WTC11 (cell line): ENCODE measurements around the gene CXCL8. TPM values are rescaled to one million over a fixed set of nuclear protein-coding genes. Genes with fewer than 3 reads are reported as not detected.

Experiments
- ATAC-seq: fragments of 200-7000 bp; cut with Tn5 transposase; 2 replicates; pipeline ENCODE4 v1.10.0; 2021; ENCODE audit warnings: mild to moderate bottlenecking, moderate library complexity
- CTCF ChIA-PET: fragments of 300-600 bp; sonication (Branson Sonifier 250); formaldehyde crosslinking; loops from one replicate; lab custom pipeline; 2021; ENCODE audit warnings: antibody characterized with exemption; lab: Charles Lee
- POLR2A ChIA-PET: fragments of 350-600 bp; sonication (Branson Sonifier 250); formaldehyde crosslinking; loops from one replicate; lab custom pipeline; 2021; ENCODE audit warnings: antibody characterized with exemption; lab: Charles Lee
- DNase-seq: peaks from one replicate; pipeline ENCODE4 v3.0.0; 2021; ENCODE audit warnings: low spot score
- H3K27ac Mint-ChIP-seq: 2 replicates; pipeline ENCODE4 v1.8.0; 2021; ENCODE audit warnings: mixed read lengths
- H3K27me3 Mint-ChIP-seq: 2 replicates; pipeline ENCODE4 v1.8.0; 2021; ENCODE audit warnings: low read depth, mild to moderate bottlenecking, moderate library complexity, mixed read lengths
- H3K36me3 Mint-ChIP-seq: 2 replicates; pipeline ENCODE4 v1.8.0; 2021; ENCODE audit warnings: mixed read lengths
- H3K4me1 Mint-ChIP-seq: 2 replicates; pipeline ENCODE4 v1.8.0; 2022; ENCODE audit warnings: mixed read lengths
- H3K4me3 Mint-ChIP-seq: 2 replicates; pipeline ENCODE4 v1.8.0; 2021; ENCODE audit warnings: mild to moderate bottlenecking, moderate library complexity, mixed read lengths
- H3K9me3 Mint-ChIP-seq: 2 replicates; pipeline ENCODE4 v1.8.0; 2021; ENCODE audit warnings: mixed read lengths
- EMX1 ChIP-seq: fragments of 250-450 bp; sonication (Bioruptor Pico); IDR thresholded peaks from 2 replicates; pipeline ENCODE4 v1.8.0; 2021; ENCODE audit warnings: mild to moderate bottlenecking
- ESRRA ChIP-seq: sonication (generic); formaldehyde crosslinking; IDR thresholded peaks from 2 replicates; pipeline ENCODE4 v1.8.1; 2022; ENCODE audit warnings: mild to moderate bottlenecking, missing genetic modification reagents, borderline replicate concordance
- HMGA2 ChIP-seq: fragments of 250-450 bp; sonication (Bioruptor Pico); IDR thresholded peaks from 2 replicates; pipeline ENCODE4 v1.4.0; 2021; ENCODE audit warnings: mild to moderate bottlenecking, moderate library complexity
- IRF2 ChIP-seq: sonication (generic); formaldehyde crosslinking; IDR thresholded peaks from 2 replicates; pipeline ENCODE4 v1.8.0; 2022; ENCODE audit warnings: low read depth, missing genetic modification reagents, borderline replicate concordance
- NR3C1 ChIP-seq: sonication (generic); formaldehyde crosslinking; conservative IDR thresholded peaks from 2 replicates; pipeline ENCODE4 v1.8.1; 2023; ENCODE audit warnings: low read depth, mild to moderate bottlenecking, missing genetic modification reagents
- PRDM15 ChIP-seq: sonication (generic); formaldehyde crosslinking; IDR thresholded peaks from 2 replicates; pipeline ENCODE4 v1.8.0; 2022; ENCODE audit warnings: missing genetic modification reagents
- RELA ChIP-seq: sonication (generic); formaldehyde crosslinking; IDR thresholded peaks from 2 replicates; pipeline ENCODE4 v1.8.1; 2022; ENCODE audit warnings: missing genetic modification reagents, mild to moderate bottlenecking, borderline replicate concordance
- TEAD1 ChIP-seq: sonication (generic); formaldehyde crosslinking; IDR thresholded peaks from 2 replicates; pipeline ENCODE4 v1.8.0; 2022; ENCODE audit warnings: mild to moderate bottlenecking, missing genetic modification reagents
- ZNF281 ChIP-seq: sonication (generic); formaldehyde crosslinking; IDR thresholded peaks from 2 replicates; pipeline ENCODE4 v1.8.0; 2023; ENCODE audit warnings: mild to moderate bottlenecking, missing genetic modification reagents
- ZNF317 ChIP-seq: sonication (generic); formaldehyde crosslinking; IDR thresholded peaks from 2 replicates; pipeline ENCODE4 v1.8.1; 2023; ENCODE audit warnings: low read depth, mild to moderate bottlenecking, moderate library complexity, missing genetic modification reagents, borderline replicate concordance
- total RNA-seq: library from RNA; stranded (reverse); gene quantifications from 3 replicates; pipeline ENCODE4 v1.2.3, GENCODE V29; 2021
- TF ChIP-seq, protein P1 (sequence below): sonication (generic); formaldehyde crosslinking; IDR thresholded peaks from 2 replicates; pipeline ENCODE4 v1.8.0; 2022; ENCODE audit warnings: mild to moderate bottlenecking, missing genetic modification reagents
- TF ChIP-seq, protein P2 (sequence below): sonication (generic); formaldehyde crosslinking; IDR thresholded peaks from 2 replicates; pipeline ENCODE4 v1.8.0; 2022; ENCODE audit warnings: mild to moderate bottlenecking, missing genetic modification reagents
- TF ChIP-seq, protein P3 (sequence below): fragments of 250-450 bp; sonication (Bioruptor Pico); conservative IDR thresholded peaks from 2 replicates; pipeline ENCODE4 v1.9.0; 2021; ENCODE audit warnings: mild to moderate bottlenecking
- TF ChIP-seq, protein P4 (sequence below): sonication (generic); formaldehyde crosslinking; IDR thresholded peaks from 2 replicates; pipeline ENCODE4 v1.8.1; 2023; ENCODE audit warnings: mild to moderate bottlenecking, moderate library complexity, missing genetic modification reagents
- TF ChIP-seq, protein P5 (sequence below): fragments of 250-450 bp; sonication (Bioruptor Pico); IDR thresholded peaks from 2 replicates; pipeline ENCODE4 v1.9.0; 2021; ENCODE audit warnings: mild to moderate bottlenecking
- TF ChIP-seq, protein P6 (sequence below): sonication (generic); formaldehyde crosslinking; IDR thresholded peaks from 2 replicates; pipeline ENCODE4 v1.8.0; 2023; ENCODE audit warnings: missing genetic modification reagents
- TF ChIP-seq, protein P7 (sequence below): fragments of 250-450 bp; sonication (Bioruptor Pico); IDR thresholded peaks from 2 replicates; pipeline ENCODE4 v1.9.0; 2021; ENCODE audit warnings: mild to moderate bottlenecking

The CXCL8 gene
- total RNA-seq, 1 experiment from 2014 or later = not detected

DNA sequence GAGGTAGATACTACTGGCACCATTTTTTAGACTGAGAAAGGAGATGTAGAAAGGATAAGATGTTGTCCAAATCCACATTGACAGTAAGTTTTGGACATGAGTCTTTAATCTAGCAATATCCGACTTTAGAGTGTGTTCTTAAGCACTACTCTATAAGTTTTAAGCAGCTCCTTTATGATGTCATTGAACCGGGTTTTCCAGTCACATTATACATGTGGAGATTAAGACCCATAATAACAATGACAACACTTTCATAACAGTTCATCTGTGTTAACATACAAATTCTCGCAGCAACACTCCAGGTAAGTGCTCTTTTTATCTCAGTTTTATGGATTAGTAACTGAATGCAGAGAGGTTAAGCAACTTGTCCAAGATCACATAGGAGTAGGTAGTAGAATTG is 30.3 kb upstream of the CXCL8 start:
- POLR2A ChIA-PET = no interaction called here
- no peak for DNase-seq
- TF ChIP-seq RELA (CRISPR knock-in tag) (no peak), TEAD1 (no peak), ZNF317 (CRISPR knock-in tag) (no peak), IRF2 (CRISPR knock-in tag) (no peak), ZNF281 (CRISPR knock-in tag) (no peak), ESRRA (CRISPR knock-in tag) (no peak), HMGA2 (CRISPR knock-in tag) (no peak), EMX1 (CRISPR knock-in tag) (no peak), PRDM15 (CRISPR knock-in tag) (no peak), NR3C1 (CRISPR knock-in tag) (no peak)
- TF ChIP-seq, protein P1, sequence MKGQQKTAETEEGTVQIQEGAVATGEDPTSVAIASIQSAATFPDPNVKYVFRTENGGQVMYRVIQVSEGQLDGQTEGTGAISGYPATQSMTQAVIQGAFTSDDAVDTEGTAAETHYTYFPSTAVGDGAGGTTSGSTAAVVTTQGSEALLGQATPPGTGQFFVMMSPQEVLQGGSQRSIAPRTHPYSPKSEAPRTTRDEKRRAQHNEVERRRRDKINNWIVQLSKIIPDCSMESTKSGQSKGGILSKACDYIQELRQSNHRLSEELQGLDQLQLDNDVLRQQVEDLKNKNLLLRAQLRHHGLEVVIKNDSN (CRISPR knock-in tag) = no peak
- TF ChIP-seq, protein P2, sequence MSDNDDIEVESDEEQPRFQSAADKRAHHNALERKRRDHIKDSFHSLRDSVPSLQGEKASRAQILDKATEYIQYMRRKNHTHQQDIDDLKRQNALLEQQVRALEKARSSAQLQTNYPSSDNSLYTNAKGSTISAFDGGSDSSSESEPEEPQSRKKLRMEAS (CRISPR knock-in tag) = no peak
- TF ChIP-seq, protein P3, sequence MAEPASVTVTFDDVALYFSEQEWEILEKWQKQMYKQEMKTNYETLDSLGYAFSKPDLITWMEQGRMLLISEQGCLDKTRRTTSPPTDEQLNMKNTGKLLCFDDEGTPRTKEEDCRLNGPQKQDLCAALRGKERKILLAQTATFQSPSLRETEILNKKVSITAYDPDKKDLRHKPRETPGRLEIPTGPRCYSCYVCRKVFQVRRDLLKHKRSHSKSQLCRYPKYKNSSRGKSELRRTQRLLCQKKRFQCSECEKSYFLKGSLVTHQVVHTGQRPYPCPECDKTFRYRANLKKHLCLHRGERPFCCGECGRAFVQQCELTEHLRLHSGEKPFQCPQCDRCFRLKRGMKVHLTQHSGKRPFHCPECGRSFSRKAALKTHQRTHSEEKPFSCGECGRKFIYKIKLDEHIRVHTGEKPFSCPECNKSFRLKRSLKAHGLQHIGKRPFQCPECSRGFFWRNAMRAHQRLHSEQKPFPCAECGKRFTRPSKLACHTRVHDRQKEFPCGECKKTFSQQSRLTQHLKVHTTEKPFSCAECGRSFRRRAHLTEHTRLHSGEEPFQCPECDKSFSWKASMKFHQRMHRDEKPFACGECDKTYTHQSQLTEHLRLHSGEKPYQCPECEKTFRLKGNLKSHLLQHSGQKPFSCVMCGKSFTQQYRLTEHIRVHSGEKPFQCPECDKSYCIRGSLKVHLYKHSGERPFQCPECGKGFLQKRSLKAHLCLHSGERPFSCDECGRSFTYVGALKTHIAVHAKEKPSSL = no peak
- TF ChIP-seq, protein P4, sequence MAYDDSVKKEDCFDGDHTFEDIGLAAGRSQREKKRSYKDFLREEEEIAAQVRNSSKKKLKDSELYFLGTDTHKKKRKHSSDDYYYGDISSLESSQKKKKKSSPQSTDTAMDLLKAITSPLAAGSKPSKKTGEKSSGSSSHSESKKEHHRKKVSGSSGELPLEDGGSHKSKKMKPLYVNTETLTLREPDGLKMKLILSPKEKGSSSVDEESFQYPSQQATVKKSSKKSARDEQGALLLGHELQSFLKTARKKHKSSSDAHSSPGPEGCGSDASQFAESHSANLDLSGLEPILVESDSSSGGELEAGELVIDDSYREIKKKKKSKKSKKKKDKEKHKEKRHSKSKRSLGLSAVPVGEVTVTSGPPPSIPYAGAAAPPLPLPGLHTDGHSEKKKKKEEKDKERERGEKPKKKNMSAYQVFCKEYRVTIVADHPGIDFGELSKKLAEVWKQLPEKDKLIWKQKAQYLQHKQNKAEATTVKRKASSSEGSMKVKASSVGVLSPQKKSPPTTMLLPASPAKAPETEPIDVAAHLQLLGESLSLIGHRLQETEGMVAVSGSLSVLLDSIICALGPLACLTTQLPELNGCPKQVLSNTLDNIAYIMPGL (CRISPR knock-in tag) = no peak
- TF ChIP-seq, protein P5, sequence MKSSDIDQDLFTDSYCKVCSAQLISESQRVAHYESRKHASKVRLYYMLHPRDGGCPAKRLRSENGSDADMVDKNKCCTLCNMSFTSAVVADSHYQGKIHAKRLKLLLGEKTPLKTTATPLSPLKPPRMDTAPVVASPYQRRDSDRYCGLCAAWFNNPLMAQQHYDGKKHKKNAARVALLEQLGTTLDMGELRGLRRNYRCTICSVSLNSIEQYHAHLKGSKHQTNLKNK (CRISPR knock-in tag) = no peak
- TF ChIP-seq, protein P6, sequence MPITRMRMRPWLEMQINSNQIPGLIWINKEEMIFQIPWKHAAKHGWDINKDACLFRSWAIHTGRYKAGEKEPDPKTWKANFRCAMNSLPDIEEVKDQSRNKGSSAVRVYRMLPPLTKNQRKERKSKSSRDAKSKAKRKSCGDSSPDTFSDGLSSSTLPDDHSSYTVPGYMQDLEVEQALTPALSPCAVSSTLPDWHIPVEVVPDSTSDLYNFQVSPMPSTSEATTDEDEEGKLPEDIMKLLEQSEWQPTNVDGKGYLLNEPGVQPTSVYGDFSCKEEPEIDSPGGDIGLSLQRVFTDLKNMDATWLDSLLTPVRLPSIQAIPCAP (CRISPR knock-in tag) = no peak
- TF ChIP-seq, protein P7, sequence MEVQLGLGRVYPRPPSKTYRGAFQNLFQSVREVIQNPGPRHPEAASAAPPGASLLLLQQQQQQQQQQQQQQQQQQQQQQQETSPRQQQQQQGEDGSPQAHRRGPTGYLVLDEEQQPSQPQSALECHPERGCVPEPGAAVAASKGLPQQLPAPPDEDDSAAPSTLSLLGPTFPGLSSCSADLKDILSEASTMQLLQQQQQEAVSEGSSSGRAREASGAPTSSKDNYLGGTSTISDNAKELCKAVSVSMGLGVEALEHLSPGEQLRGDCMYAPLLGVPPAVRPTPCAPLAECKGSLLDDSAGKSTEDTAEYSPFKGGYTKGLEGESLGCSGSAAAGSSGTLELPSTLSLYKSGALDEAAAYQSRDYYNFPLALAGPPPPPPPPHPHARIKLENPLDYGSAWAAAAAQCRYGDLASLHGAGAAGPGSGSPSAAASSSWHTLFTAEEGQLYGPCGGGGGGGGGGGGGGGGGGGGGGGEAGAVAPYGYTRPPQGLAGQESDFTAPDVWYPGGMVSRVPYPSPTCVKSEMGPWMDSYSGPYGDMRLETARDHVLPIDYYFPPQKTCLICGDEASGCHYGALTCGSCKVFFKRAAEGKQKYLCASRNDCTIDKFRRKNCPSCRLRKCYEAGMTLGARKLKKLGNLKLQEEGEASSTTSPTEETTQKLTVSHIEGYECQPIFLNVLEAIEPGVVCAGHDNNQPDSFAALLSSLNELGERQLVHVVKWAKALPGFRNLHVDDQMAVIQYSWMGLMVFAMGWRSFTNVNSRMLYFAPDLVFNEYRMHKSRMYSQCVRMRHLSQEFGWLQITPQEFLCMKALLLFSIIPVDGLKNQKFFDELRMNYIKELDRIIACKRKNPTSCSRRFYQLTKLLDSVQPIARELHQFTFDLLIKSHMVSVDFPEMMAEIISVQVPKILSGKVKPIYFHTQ (CRISPR knock-in tag) = no peak
- TF ChIP-seq, all 79 proteins: peak for 0
- Mint-ChIP-seq H3K4me1 (peaks cover 23% of the 10 kb centered on the region), H3K4me3 (no peak overlapping the region), H3K27ac (no peak overlapping the region), H3K27me3 (no peaks in the 10 kb centered on the region), H3K9me3 (no peaks in the 10 kb centered on the region), H3K36me3 (no peaks in the 10 kb centered on the region)
- CTCF ChIA-PET = no interaction called here
- no peak for ATAC-seq
